Measurements from ENCODE around the gene BOD1L2.

Gene BOD1L2

DNA sequence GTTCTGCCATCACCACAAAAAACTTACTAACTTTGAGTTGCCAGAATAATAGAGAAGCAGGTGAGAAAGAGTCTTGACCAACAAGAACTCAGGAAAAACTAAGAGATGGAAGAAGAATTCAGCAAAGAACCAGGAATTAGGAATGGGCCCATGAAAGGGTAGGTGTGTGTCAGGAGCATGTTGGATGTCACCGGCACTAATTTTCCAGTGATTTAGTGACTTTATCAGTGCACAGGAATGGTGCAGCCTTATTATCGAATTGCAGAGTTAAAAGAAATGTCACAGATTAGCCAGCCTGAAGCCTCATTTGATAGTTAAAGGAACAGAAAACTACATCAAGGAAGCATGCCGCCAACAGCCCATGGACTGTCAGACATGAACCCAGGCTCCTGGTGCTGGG, 9.0 kb upstream of the BOD1L2 start:
- no peak for TF ChIP-seq CTCF (conservative IDR thresholded peaks at IDR 0.05)
- no peak for TF ChIP-seq ZFX (IDR thresholded peaks at IDR 0.05)
- H3K27ac ChIP-seq: no peak overlapping the region

DNA sequence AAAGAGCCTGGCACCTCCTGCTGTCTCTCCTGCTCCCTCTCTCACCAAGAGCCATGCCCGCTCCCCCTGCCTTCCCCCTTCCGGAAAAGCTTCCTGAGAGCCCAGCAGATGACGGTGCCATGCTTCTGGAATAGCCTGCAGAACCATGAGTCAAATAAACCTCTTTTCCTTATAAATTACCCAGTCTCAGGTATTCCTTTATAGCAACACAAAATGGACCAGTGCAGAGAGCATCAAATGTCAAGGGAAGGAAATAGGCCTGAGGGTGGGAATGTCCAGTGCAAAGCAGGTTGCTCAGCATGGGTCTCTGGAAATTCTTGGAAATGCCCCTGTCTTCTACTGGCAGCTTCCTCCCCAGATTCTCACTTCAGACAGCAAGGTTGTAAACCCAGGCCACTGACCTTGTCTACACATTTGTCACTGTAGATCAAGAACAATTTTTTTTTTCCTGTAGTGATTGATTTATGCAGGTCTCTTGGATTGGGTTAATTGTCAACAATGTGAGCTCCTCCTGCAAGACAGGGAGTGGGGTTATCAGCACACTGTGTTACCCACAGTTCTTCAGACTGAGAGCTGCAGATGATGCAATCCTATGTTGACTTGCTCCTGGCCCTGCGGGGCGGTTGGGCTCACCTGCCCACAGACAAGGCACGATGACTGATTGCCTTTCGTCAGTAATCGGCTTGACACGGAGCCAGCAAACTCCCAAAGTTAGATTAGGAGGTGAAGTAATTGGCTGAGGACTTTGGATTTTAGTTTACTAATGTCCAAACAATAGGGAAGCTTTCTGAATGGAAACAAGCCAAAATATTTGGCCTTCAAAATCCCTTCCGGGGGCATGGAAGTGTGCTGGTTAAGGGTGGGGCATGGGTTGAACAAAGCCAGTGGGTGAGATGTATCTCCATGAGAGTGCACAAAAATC, 5.4 kb upstream of the BOD1L2 start:
- TF ChIP-seq ZFX (IDR thresholded peaks at IDR 0.05) (no peak), CTCF (conservative IDR thresholded peaks at IDR 0.05) (no peak)
- no peak overlapping the region for H3K27ac ChIP-seq

DNA sequence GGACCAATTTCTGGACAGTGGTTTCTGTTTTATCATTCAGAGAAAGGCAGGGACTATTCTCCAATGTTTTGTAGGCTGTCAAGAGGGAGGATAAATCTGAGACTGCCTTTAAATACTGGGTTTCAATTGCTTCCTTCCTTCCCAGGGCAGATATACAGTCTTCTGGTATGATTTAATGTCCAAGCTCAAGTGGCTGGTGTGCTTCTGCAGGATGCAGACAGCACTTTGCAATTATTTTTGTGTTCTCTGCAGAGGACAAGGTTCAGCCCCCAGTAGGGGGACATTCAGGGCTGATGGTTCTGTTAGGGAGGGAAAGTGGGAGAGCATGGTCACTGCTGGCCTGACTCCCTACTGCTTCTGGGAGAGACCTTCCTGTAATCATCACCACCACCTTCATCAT, 4.6 kb upstream of the BOD1L2 start:
- no peak overlapping the region for H3K27ac ChIP-seq
- TF ChIP-seq ZFX (IDR thresholded peaks at IDR 0.05) (no peak), CTCF (conservative IDR thresholded peaks at IDR 0.05) (no peak)

DNA sequence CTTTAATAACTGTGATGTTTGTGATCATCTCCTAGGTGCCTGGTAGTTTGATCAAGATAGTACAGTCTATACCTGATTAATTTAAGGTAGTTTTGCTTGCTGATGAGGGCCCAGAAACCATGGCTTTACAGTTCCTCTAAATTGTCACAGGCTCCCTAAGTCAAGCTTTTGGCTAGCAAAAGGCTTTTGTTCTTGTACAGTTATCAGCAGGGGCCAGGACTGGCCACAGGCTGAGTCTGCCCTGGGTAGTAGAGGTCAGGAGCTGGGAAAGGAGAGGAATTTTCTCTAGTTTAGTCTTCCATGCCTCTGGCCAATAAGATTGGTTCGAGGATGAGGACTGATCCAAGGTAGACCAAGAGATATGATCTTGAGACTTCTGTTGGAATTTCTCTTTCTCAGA, 3.6 kb upstream of the BOD1L2 start:
- no peak overlapping the region for H3K27ac ChIP-seq

GRCh38 chr18:57148263-57148662, 1.4 kb downstream of the BOD1L2 start:
- TF ChIP-seq ZFX (IDR thresholded peaks at IDR 0.05): no peak
- TF ChIP-seq CTCF (conservative IDR thresholded peaks at IDR 0.05): no peak
- H3K27ac ChIP-seq: no peak overlapping the region

More for the DNA sequence above, 3.6 kb upstream of the BOD1L2 start:
- no peak for TF ChIP-seq ZFX (IDR thresholded peaks at IDR 0.05)

DNA sequence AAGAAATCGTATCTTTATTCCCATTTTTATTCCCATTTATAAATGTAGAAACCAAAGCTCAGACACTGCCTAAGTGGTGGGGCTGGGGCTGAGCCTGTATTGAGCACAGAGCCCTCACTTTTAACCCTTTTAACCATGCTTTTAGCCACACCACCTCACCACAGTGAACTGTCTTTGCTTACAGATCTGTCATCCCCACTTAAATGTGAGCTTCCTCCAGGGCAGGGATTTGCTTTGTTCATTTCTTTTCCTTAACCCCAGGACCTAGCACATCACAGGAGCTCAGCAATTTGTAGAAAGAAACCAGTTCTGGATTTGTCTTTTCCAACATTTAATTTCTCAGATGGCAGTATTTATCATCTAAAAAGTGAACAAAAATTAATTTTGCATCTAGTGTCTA, 2.2 kb downstream of the BOD1L2 start:
- H3K27ac ChIP-seq: no peak overlapping the region
- TF ChIP-seq ZFX (IDR thresholded peaks at IDR 0.05) (no peak), CTCF (conservative IDR thresholded peaks at IDR 0.05) (no peak)

GRCh38 chr18:57149531-57149930, 2.6 kb downstream of the BOD1L2 start:
- no peak for TF ChIP-seq CTCF (conservative IDR thresholded peaks at IDR 0.05)
- TF ChIP-seq ZFX (IDR thresholded peaks at IDR 0.05): no peak
- no peak overlapping the region for H3K27ac ChIP-seq

DNA sequence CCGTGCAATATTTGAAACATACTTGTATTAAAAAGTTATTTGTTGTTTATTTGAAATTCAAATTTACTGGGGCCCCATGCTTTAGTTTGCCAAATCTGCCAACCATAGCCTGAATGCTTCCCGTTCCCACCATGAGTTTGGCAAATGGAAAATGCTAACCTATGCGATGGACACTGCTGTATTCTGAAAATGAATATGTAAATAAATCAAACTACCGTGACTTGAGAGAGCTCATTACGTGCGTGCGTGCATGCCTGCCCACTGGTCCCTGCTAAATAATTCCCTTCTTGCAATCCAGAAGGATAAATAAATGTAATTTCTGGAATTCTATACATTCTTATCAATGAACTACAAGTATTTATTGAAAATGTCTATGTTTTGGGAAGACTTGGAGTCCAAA, 3.2 kb downstream of the BOD1L2 start:
- TF ChIP-seq CTCF (conservative IDR thresholded peaks at IDR 0.05): no peak
- TF ChIP-seq ZFX (IDR thresholded peaks at IDR 0.05): no peak
- H3K27ac ChIP-seq: no peak overlapping the region
